ENCODE results near the gene CHERP. TPM values are rescaled to one million over a fixed set of nuclear protein-coding genes. Genes with fewer than 3 reads are reported as not detected.

CHERP gene
- total and polyA plus RNA-seq, 2 of the 4 experiments (the other 2 are of a cell fraction) = 0.54 to 13.5 TPM

GRCh38 chr19:16571283-16571682 is 29.0 kb upstream of the CHERP start:
- ChIA-PET POLR2A (ENCODE audit: unreplicated experiment) (no interaction called here), CTCF (no interaction called here)
- peak overlapping the region; percentile 94 for H3K4me2 ChIP-seq (ENCODE audit: low read depth, low read length)
- H3K4me1 ChIP-seq (ENCODE audit: control insufficient read depth, insufficient read depth, low read length) = peaks cover 13% of the 10 kb centered on the region
- H4K5ac ChIP-seq (ENCODE audit: low read depth, low read length) = no peak overlapping the region; the same call in none of the 2 replicates
- H4K20me1 ChIP-seq (ENCODE audit: insufficient read depth, low read length) = peaks cover 33% of the 10 kb centered on the region
- H2BK20ac ChIP-seq (ENCODE audit: low read depth, low read length) = no peak overlapping the region
- H3K4ac ChIP-seq (ENCODE audit: low read depth, low read length) = peak overlapping the region; percentile 83
- no peak overlapping the region for H3K18ac ChIP-seq (ENCODE audit: low read depth, low read length)
- in situ Hi-C loops (cut with MboI; ENCODE audit: low sequenced_read_pairs) = no loop called here
- H3K9me3 ChIP-seq (ENCODE audit: control insufficient read depth, insufficient read depth, low read length) = no peaks in the 10 kb centered on the region
- ATAC-seq (ENCODE audit: low read depth) (no peak), DNase-seq (peak; percentile 36)
- no TSS peak for BruUV-seq (replicated peaks)
- peak overlapping the region; percentile 92 for H3K23ac ChIP-seq (ENCODE audit: low read depth, low read length)
- WGBS, 2 experiments (ENCODE audit: extremely low coverage in 2 of 2, insufficient read length in 1 of 2) = 44% methylated on average over 3 of the region's 6 CpGs; no CpG with 5 or more reads in 1 of the 2 experiments
- H3K56ac ChIP-seq (ENCODE audit: extremely low read depth, insufficient read depth, low read length) = peak overlapping the region; percentile 47; the same call in 1 of the 2 replicates
- intact Hi-C loops (cut with micrococcal nuclease) = loop anchor here (5.0 kb wide), 1 partner anchor 56 kb away; the partner anchor contains the start of gene MED26
- peaks cover 38 to 94% of the 10 kb centered on the region in 2 experiments for H3K79me1 ChIP-seq (ENCODE audit: low read depth in 1 of 2, low read length in 2 of 2)
- H2BK15ac ChIP-seq (ENCODE audit: low read depth, low read length) = no peak overlapping the region
- H2AK5ac ChIP-seq (ENCODE audit: low read depth, low read length) = peak overlapping the region; percentile 76; the same call in 1 of the 2 replicates
- H3K9ac ChIP-seq (ENCODE audit: low read depth, low read length) = peak overlapping the region; percentile 59
- peaks cover 23% of the 10 kb centered on the region for H3K9me1 ChIP-seq (ENCODE audit: insufficient read depth, low read length)
- H3K27ac ChIP-seq (ENCODE audit: insufficient read depth, low read length) = peak overlapping the region; percentile 35
- TF ChIP-seq FOS (IDR thresholded peaks at IDR 0.05; ENCODE audit: low read depth, low read length) (no peak), POLR2A (IDR thresholded peaks at IDR 0.05; ENCODE audit: low read depth, low read length) (no peak), CTCF (conservative IDR thresholded peaks at IDR 0.05; ENCODE audit: low read depth, low read length) (no peak), BHLHE40 (IDR thresholded peaks at IDR 0.05; ENCODE audit: low read depth, low read length) (no peak), CHD1 (IDR thresholded peaks at IDR 0.05; ENCODE audit: low read depth, low read length) (no peak), USF2 (IDR thresholded peaks at IDR 0.05; ENCODE audit: low read depth, low read length) (no peak), MAFK (IDR thresholded peaks at IDR 0.05; ENCODE audit: low read depth, low read length) (no peak), RFX5 (IDR thresholded peaks at IDR 0.05; ENCODE audit: low read depth, low read length) (no peak), MXI1 (IDR thresholded peaks at IDR 0.05; ENCODE audit: borderline replicate concordance, low read depth, low read length) (no peak), RCOR1 (IDR thresholded peaks at IDR 0.05; ENCODE audit: insufficient replicate concordance, low read length) (no peak), SMC3 (IDR thresholded peaks at IDR 0.05; ENCODE audit: low read depth, low read length) (no peak), CEBPB (IDR thresholded peaks at IDR 0.05; ENCODE audit: low read depth, low read length) (no peak), MAZ (IDR thresholded peaks at IDR 0.05; ENCODE audit: borderline replicate concordance, low read depth, low read length) (no peak), NFE2L2 (IDR thresholded peaks at IDR 0.05; ENCODE audit: low read depth, low read length) (no peak), RAD21 (IDR thresholded peaks at IDR 0.05; ENCODE audit: low read length) (no peak)
- TF ChIP-seq, protein P1, sequence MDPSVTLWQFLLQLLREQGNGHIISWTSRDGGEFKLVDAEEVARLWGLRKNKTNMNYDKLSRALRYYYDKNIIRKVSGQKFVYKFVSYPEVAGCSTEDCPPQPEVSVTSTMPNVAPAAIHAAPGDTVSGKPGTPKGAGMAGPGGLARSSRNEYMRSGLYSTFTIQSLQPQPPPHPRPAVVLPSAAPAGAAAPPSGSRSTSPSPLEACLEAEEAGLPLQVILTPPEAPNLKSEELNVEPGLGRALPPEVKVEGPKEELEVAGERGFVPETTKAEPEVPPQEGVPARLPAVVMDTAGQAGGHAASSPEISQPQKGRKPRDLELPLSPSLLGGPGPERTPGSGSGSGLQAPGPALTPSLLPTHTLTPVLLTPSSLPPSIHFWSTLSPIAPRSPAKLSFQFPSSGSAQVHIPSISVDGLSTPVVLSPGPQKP (IDR thresholded peaks at IDR 0.05; ENCODE audit: borderline replicate concordance, low read depth, low read length) = no peak
- H2AFZ ChIP-seq (replicated peaks; ENCODE audit: low read length, poor library complexity) = peak overlapping the region; percentile 98
- H3K4me3 ChIP-seq (ENCODE audit: insufficient read depth, low read depth, low read length) = peak overlapping the region; percentile 78
- no peak overlapping the region for H2BK5ac ChIP-seq (ENCODE audit: low read depth, low read length, poor library complexity, severe bottlenecking)
- H2BK120ac ChIP-seq (ENCODE audit: low read depth, low read length) = no peak overlapping the region
- peak overlapping the region; percentile 5 to 74; a peak in 3 of 4 replicates for H4K8ac ChIP-seq (ENCODE audit: low read depth in 2 of 2, low read length in 2 of 2)
- peak overlapping the region; percentile 99 for H2AK9ac ChIP-seq (replicated peaks; ENCODE audit: low read depth, low read length, poor library complexity)
- peaks cover 33% of the 10 kb centered on the region for H3K36me3 ChIP-seq (ENCODE audit: control insufficient read depth, insufficient read depth, low read length)
- no peaks in the 10 kb centered on the region for H3K27me3 ChIP-seq (ENCODE audit: control insufficient read depth, insufficient read depth, low read length)
- dilution Hi-C loops (cut with HindIII; ENCODE audit: low sequenced_read_pairs, unreplicated experiment) = no loop called here
- peak overlapping the region; percentile 72 for H3K14ac ChIP-seq (replicated peaks; ENCODE audit: low read depth, low read length)
- H4K91ac ChIP-seq (ENCODE audit: insufficient read depth, low read depth, low read length) = peak overlapping the region; percentile 32; the same call in 1 of the 2 replicates
